ENCODE results near the gene ENC1. TPM values are rescaled to one million over a fixed set of nuclear protein-coding genes. Genes with fewer than 3 reads are reported as not detected.
A peak's percentile ranks its signal among the peaks of the same experiment; 100 is the strongest.

Gene ENC1
- polyA plus RNA-seq, 1 of the 3 experiments (the other 2 are of a cell fraction): 20.3 TPM

DNA sequence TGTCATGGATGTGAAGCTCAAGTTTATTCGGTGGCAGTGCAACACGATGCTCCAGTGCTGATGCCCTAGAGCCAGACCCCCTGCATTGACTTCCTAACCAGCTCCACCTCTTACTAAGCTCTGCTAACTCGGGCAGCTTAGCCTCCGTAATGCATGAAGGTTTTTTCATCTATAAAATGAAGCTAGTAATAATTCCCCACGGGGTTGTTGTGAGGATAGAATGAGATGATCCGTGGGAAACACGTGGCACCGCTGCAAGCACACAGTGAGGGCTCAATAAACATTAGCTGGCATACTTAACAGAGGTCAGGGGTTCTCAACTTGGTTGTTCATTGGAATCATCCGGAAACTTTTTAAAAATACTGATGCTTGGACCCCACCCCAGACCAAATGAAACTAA is 6.8 kb downstream of the ENC1 start (continued):
- no peak for TF ChIP-seq NRF1 (IDR thresholded peaks at IDR 0.05; ENCODE audit: low read depth, low read length)
- TF ChIP-seq GABPA (IDR thresholded peaks at IDR 0.05; ENCODE audit: low read depth): no peak
- TF ChIP-seq MEF2A (IDR thresholded peaks at IDR 0.05; ENCODE audit: borderline replicate concordance, low read depth): no peak
- TF ChIP-seq RFX5 (IDR thresholded peaks at IDR 0.05; ENCODE audit: low read length): no peak
- no peak for TF ChIP-seq SMC3 (IDR thresholded peaks at IDR 0.05; ENCODE audit: low read depth, low read length)
- TF ChIP-seq SIN3A (IDR thresholded peaks at IDR 0.05; ENCODE audit: borderline replicate concordance, low read depth, low read length): no peak
- no peak for TF ChIP-seq FOSL2 (IDR thresholded peaks at IDR 0.05; ENCODE audit: borderline replicate concordance, low read depth)
- TF ChIP-seq TCF12 (IDR thresholded peaks at IDR 0.05): no peak
- TF ChIP-seq EP300 (IDR thresholded peaks at IDR 0.05; ENCODE audit: borderline replicate concordance in 1 of 2, low read depth in 1 of 2, low read length in 1 of 2): no peak
- no peak for TF ChIP-seq RCOR1 (IDR thresholded peaks at IDR 0.05; ENCODE audit: low read length)
- no peak for TF ChIP-seq FOXJ3 (CRISPR knock-in tag; IDR thresholded peaks at IDR 0.05)

DNA sequence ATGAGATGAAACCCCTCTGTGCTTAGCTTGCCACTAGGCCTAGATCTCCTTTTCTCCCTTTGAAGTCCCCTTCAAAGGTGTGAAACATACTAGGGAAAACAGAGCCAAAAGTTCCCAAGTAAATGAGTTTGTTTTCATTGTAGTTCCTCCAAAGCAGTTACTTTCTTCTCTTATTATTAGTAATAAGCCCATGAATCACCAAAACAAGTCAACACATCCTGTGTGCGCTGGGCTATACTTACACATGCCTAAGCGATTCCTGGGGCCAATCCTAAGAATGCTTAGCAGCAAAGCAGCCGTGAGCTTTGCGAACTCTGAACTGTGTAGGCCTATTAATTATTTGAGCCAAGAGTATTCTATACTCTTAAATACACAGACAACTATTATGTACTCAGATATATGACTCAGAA is 7.6 kb downstream of the ENC1 start:
- 70% methylated on average over 4 of the region's 4 CpGs for WGBS (ENCODE audit: low lambda C conversion rate)
- Histone ChIP-seq H3K4me2 (peak overlapping the region; percentile 57), H3K9me3 (no peaks in the 10 kb centered on the region), H3K27me3 (ENCODE audit: insufficient read depth) (no peaks in the 10 kb centered on the region), H3F3A (replicated peaks; ENCODE audit: insufficient read depth) (peaks cover 37% of the 10 kb centered on the region), H3K27ac (ENCODE audit: low read depth in 2 of 2, low read length in 1 of 2) (peak overlapping the region in 1 of 2 experiments; percentile 87; a peak in 2 of 4 replicates), H4K20me1 (ENCODE audit: insufficient read depth) (peaks cover 71% of the 10 kb centered on the region), H2AFZ (ENCODE audit: low read depth) (no peak overlapping the region), H3K4me1 (ENCODE audit: control insufficient read depth in 1 of 2, insufficient read depth in 2 of 2, low read depth in 1 of 2, low read length in 1 of 2) (peaks cover under 1 to 53% of the 10 kb centered on the region in 2 experiments; a peak in 3 of 4 replicates), H3K4me3 (ENCODE audit: low read depth in 2 of 2, low read length in 1 of 2) (no peak overlapping the region), H3K9me2 (no peaks in the 10 kb centered on the region), H3K36me3 (replicated peaks in 1 of 2; ENCODE audit: control insufficient read depth in 1 of 2, insufficient read depth in 2 of 2, low read length in 1 of 2) (peaks cover 42 to 66% of the 10 kb centered on the region in 2 experiments), H3K79me2 (ENCODE audit: insufficient read depth) (peaks cover 86% of the 10 kb centered on the region), H3K9ac (peak overlapping the region; percentile 18; the same call in 1 of the 2 replicates)
- ChIA-PET POLR2A (no interaction called here), CTCF (interaction anchor here (0.7 to 2.1 kb wide), 4 partner anchors 169 to 730 kb away, joined by 3 to 6 read pairs (median 4); no protein-coding TSS in a partner anchor)
- no peak for DNase-seq
- TF ChIP-seq, protein P1, sequence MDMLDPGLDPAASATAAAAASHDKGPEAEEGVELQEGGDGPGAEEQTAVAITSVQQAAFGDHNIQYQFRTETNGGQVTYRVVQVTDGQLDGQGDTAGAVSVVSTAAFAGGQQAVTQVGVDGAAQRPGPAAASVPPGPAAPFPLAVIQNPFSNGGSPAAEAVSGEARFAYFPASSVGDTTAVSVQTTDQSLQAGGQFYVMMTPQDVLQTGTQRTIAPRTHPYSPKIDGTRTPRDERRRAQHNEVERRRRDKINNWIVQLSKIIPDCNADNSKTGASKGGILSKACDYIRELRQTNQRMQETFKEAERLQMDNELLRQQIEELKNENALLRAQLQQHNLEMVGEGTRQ (IDR thresholded peaks at IDR 0.05; ENCODE audit: borderline replicate concordance, low read depth, low read length): no peak
- TF ChIP-seq MXI1 (IDR thresholded peaks at IDR 0.05; ENCODE audit: low read depth, low read length): no peak
- no peak for TF ChIP-seq ELF1 (IDR thresholded peaks at IDR 0.05)
- no peak for TF ChIP-seq MEF2A (IDR thresholded peaks at IDR 0.05; ENCODE audit: borderline replicate concordance, low read depth)
- TF ChIP-seq SMC3 (IDR thresholded peaks at IDR 0.05; ENCODE audit: low read depth, low read length): no peak
- TF ChIP-seq, protein P2, sequence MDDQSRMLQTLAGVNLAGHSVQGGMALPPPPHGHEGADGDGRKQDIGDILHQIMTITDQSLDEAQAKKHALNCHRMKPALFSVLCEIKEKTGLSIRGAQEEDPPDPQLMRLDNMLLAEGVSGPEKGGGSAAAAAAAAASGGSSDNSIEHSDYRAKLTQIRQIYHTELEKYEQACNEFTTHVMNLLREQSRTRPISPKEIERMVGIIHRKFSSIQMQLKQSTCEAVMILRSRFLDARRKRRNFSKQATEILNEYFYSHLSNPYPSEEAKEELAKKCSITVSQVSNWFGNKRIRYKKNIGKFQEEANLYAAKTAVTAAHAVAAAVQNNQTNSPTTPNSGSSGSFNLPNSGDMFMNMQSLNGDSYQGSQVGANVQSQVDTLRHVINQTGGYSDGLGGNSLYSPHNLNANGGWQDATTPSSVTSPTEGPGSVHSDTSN (IDR thresholded peaks at IDR 0.05): no peak
- TF ChIP-seq POLR2AphosphoS5 (IDR thresholded peaks at IDR 0.05; ENCODE audit: low read depth, low read length): no peak
- no peak for TF ChIP-seq FOXM1 (IDR thresholded peaks at IDR 0.05; ENCODE audit: low read depth)
- TF ChIP-seq, protein P3, sequence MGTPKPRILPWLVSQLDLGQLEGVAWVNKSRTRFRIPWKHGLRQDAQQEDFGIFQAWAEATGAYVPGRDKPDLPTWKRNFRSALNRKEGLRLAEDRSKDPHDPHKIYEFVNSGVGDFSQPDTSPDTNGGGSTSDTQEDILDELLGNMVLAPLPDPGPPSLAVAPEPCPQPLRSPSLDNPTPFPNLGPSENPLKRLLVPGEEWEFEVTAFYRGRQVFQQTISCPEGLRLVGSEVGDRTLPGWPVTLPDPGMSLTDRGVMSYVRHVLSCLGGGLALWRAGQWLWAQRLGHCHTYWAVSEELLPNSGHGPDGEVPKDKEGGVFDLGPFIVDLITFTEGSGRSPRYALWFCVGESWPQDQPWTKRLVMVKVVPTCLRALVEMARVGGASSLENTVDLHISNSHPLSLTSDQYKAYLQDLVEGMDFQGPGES (IDR thresholded peaks at IDR 0.05; ENCODE audit: low read depth, low read length): no peak
- TF ChIP-seq RXRA (IDR thresholded peaks at IDR 0.05; ENCODE audit: borderline replicate concordance, low read depth): no peak
